Liver (tissue), 3 donors: ENCODE results near the gene NOTCH2NLA.
"Not testable (repeated sequence)": the region's sequence is repeated elsewhere in the genome, so short reads cannot be mapped to it uniquely, and the experiment has no call there.

Source experiments
- FOXA2 ChIP-seq: IDR thresholded peaks from 2 replicates; pipeline ENCODE4 v1.6.1; 2016; ENCODE audit warnings: antibody characterized with exemption
- TF ChIP-seq, protein P1 (sequence below): IDR thresholded peaks from 2 replicates; pipeline ENCODE4 v1.6.1; 2016; ENCODE audit warnings: antibody characterized with exemption
- TF ChIP-seq, protein P2 (sequence below): fragments of 150-350 bp; IDR thresholded peaks from 2 replicates; pipeline ENCODE4 v1.5.1; 2017; ENCODE audit warnings: improper control_type of control experiment, low read depth, low read length; ENCODE audit not compliant: missing input control
- TF ChIP-seq, protein P3 (sequence below): IDR thresholded peaks from 2 replicates; pipeline ENCODE4 v1.6.1; 2016; ENCODE audit warnings: antibody characterized with exemption, mild to moderate bottlenecking
- donor health status: healthy.
- donor health status: healthy.

DNA sequence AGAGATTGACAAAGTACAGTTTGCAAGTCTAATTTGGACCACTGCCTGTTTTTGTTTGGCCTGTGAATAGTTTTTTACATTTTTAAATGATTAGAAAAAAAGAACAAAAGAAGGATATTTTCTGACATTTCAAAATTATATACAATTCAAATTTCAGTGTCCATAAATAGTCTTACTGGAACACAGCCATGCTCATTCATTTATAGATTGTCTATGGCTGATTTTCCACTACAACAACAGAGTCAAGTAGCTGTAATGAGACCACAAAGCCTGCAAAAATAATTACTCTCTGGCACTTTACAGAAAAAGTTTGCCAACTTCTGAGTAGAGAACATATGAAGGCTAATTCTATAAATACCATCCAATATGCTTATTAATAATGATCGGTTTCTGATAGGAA is 61.1 kb downstream of the NOTCH2NLA start:
- TF ChIP-seq, protein P1, sequence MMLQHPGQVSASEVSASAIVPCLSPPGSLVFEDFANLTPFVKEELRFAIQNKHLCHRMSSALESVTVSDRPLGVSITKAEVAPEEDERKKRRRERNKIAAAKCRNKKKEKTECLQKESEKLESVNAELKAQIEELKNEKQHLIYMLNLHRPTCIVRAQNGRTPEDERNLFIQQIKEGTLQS: not testable (repeated sequence)
- not testable (repeated sequence) for TF ChIP-seq FOXA2
- TF ChIP-seq, protein P2, sequence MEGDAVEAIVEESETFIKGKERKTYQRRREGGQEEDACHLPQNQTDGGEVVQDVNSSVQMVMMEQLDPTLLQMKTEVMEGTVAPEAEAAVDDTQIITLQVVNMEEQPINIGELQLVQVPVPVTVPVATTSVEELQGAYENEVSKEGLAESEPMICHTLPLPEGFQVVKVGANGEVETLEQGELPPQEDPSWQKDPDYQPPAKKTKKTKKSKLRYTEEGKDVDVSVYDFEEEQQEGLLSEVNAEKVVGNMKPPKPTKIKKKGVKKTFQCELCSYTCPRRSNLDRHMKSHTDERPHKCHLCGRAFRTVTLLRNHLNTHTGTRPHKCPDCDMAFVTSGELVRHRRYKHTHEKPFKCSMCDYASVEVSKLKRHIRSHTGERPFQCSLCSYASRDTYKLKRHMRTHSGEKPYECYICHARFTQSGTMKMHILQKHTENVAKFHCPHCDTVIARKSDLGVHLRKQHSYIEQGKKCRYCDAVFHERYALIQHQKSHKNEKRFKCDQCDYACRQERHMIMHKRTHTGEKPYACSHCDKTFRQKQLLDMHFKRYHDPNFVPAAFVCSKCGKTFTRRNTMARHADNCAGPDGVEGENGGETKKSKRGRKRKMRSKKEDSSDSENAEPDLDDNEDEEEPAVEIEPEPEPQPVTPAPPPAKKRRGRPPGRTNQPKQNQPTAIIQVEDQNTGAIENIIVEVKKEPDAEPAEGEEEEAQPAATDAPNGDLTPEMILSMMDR: not testable (repeated sequence)
- TF ChIP-seq, protein P3, sequence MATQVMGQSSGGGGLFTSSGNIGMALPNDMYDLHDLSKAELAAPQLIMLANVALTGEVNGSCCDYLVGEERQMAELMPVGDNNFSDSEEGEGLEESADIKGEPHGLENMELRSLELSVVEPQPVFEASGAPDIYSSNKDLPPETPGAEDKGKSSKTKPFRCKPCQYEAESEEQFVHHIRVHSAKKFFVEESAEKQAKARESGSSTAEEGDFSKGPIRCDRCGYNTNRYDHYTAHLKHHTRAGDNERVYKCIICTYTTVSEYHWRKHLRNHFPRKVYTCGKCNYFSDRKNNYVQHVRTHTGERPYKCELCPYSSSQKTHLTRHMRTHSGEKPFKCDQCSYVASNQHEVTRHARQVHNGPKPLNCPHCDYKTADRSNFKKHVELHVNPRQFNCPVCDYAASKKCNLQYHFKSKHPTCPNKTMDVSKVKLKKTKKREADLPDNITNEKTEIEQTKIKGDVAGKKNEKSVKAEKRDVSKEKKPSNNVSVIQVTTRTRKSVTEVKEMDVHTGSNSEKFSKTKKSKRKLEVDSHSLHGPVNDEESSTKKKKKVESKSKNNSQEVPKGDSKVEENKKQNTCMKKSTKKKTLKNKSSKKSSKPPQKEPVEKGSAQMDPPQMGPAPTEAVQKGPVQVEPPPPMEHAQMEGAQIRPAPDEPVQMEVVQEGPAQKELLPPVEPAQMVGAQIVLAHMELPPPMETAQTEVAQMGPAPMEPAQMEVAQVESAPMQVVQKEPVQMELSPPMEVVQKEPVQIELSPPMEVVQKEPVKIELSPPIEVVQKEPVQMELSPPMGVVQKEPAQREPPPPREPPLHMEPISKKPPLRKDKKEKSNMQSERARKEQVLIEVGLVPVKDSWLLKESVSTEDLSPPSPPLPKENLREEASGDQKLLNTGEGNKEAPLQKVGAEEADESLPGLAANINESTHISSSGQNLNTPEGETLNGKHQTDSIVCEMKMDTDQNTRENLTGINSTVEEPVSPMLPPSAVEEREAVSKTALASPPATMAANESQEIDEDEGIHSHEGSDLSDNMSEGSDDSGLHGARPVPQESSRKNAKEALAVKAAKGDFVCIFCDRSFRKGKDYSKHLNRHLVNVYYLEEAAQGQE: not testable (repeated sequence)
